ENCODE data around the gene VRK3. TPM values are rescaled to one million over a fixed set of nuclear protein-coding genes. Genes with fewer than 3 reads are reported as not detected.
A peak's percentile ranks its signal among the peaks of the same experiment; 100 is the strongest.

The VRK3 gene
- total RNA-seq, 2 donors from 2014 or later, result 18.5 to 23.5 TPM

GRCh38 chr19:50040967-50041366, 15.8 kb upstream of the VRK3 start:
- DNase-seq (no peak), ATAC-seq (no peak)
- intact Hi-C loops (cut with DNase I), result no loop called here

DNA sequence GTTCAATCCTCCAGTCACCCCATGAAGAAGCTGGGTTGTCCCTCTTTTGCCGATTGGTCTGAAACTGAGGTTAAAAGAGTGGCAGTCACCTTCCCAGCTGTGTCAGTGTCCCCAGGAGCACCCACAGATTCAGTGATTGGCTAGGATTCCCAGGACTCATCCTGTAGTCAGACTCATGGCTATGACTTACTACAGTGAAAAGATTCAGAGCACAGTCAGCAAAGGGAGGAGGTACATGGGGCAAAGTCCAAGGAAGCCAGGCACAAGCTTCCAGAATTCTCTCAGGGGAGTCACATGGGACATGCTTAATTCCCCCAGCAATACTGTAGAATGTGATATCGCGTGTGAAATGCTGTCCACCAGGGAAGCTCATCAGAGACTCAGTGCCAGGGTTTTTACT, 14.8 kb upstream of the VRK3 start:
- intact Hi-C loops (cut with DNase I), result no loop called here
- DNase-seq, result no peak
- no peak for ATAC-seq

DNA sequence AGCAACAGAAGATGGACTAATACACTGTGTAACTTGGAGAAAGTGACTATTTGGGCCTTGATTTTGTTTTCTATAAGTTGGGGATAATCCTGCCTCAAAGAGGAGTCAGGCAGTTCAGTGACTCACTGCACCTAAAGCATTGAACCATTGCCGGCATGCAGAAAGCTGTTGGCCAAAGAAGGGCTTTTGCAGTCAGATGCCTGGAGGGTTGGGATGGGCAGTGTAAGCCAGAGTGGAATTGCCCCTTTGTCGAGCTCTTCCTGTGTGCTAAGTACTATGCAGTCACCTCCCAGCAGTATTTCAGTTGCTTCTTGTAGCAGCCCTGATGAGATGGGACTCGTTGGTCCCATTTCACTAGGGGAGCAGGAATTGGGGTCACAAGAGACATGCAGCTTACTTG, 11.7 kb upstream of the VRK3 start:
- DNase-seq (no peak), ATAC-seq (no peak)
- intact Hi-C loops (cut with DNase I), result no loop called here

DNA sequence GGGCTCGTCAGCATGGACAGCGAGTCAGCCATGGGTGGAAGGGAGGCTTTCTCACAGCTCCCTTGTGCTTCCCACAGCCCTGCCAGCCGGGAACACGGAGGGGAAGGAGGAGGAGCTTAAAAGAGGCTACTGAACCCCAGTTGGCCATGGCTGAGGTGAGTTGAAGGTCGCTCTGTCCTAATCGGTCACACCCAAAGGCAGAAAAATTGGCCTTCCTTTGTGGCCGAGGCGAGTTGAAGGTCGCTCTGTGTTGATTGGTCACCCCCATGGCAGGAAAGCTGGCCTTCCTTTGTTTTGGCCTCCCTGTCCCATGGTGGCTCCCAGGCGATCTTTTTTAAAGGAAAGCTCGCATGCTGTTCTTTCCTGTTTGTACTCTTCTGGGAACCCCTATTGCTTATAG, 5.8 kb upstream of the VRK3 start:
- no peak for DNase-seq
- intact Hi-C loops (cut with DNase I), result no loop called here

DNA sequence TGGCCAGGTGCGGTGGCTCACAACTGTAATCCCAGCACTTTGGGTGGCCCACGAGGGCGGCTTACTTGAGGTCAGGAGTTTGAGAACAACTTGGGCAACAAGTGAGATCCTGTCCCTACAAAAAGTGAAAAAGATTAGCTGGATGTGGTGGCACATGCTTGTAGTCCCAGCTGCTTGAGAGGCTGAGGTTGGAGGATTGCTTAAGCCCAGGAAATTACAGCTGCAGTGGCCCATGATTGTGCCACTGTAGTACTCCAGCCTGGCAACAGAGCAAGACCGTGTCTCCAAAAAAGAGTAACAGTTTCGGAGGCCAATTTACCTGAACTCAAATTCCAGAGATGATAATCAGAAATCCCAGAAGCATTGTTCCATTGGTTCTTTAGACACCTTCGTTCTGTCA, 5.1 kb upstream of the VRK3 start:
- DNase-seq, result no peak
- no peak for ATAC-seq
- intact Hi-C loops (cut with DNase I), result no loop called here

More for the DNA sequence above, 5.8 kb upstream of the VRK3 start:
- no peak for ATAC-seq

DNA sequence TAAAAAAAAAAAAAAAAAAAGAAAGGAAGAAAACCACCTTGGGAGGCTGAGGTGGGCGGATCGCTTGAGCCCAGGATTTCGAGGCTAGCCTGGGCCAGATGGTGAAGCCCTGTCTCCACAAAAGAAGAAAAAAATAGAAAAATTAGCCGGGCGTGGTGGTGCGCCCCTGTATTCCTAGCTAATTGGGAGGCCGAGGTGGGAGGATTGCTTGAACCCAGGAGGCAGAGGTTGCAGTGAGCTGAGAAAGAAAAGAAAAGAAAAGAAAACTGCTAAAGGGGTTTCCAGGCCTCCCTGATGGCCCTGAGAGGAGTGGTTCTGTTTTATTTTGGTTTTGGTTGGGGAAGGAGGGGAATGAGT, 1.4 kb upstream of the VRK3 start:
- no peak for DNase-seq
- no peak for ATAC-seq
- intact Hi-C loops (cut with DNase I), result no loop called here

DNA sequence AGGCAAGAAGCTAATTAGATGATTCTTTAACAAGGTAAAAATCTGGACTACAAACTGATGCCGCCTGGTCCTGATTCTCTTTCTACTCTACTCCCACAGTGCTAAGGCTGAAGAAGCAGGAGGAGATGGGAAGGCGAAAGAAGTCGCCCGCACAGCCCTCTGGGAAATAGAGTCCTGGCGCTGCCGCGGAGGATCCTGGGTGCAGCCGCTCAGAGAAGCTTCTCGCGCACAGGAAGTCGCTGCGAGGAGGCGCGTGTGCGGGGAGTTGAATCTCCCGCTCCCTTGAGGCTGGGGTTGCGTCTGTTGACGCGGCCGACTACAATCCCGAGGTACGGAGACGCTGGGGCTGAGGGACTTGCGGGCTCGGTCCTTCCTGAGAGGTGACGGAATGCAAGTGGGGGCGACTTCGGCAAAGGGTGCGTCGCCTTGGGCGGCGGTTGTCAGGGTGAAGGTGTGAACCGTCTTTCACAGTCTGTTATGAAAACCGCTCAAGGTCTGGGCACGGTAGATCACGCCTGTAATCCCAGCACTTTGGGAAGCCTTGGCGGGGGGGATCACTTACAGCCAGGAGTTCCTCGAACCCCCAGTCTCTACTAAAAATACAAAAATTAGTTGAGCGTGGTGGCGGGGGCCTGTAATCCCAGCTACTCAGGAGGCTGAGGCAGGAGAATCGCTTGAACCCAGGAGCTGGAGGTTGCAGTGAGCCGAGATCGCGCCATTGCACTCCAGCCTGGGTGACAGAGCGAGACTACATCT, 800 bp upstream of the VRK3 start, which contains the start of gene ZNF473:
TSS of gene ZNF473 (plus strand) at position 212 of the 756 bp plus-strand sequence. CDS start 5,078 bp downstream, outside the sequence.
- intact Hi-C loops (cut with DNase I), result no loop called here
- ATAC-seq (peak; percentile 89 to 93), DNase-seq (peak; percentile 95)

DNA sequence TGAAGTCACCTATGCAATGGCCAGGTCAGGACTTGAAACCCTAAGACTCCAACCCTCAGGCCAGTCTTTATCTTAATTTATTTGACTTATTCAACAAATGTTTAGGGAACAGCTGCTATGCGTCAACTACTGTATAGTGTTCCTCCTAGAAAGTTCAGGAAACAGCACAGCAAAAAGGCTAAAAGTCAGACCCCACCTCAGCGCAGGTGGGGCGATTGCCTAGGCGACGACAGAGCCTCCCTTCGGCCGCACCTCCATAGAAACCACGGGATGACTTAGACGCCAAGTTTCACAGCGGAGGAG, 502 bp downstream of the VRK3 start:
- intact Hi-C loops (cut with DNase I), result no loop called here
- DNase-seq (no peak), ATAC-seq (no peak)

DNA sequence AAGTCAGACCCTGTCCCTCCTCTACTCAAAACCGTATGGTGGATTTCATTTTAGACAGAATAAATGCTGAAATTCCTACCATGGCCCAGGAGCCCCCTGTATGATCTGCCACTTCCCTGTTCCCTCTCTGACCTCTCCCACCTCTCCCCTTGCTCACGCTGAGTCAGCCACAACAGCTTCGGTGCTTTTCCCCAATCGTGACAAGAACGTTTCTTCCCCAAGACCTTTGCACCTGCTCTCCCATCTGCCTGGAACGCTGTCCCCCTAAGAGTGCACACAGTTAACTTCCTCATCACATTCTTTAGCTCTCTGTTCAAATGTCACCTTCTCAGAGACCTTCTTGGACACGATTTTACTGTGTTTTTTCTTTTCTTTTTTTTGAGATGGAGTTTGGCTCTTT, 2.3 kb downstream of the VRK3 start:
- ATAC-seq (no peak), DNase-seq (no peak)
- intact Hi-C loops (cut with DNase I), result no loop called here

- intact Hi-C loops (cut with DNase I), result no loop called here
- DNase-seq (no peak), ATAC-seq (no peak)
Measured at GRCh38 chr19:50020481-50020880, 4.7 kb downstream of the VRK3 start.

DNA sequence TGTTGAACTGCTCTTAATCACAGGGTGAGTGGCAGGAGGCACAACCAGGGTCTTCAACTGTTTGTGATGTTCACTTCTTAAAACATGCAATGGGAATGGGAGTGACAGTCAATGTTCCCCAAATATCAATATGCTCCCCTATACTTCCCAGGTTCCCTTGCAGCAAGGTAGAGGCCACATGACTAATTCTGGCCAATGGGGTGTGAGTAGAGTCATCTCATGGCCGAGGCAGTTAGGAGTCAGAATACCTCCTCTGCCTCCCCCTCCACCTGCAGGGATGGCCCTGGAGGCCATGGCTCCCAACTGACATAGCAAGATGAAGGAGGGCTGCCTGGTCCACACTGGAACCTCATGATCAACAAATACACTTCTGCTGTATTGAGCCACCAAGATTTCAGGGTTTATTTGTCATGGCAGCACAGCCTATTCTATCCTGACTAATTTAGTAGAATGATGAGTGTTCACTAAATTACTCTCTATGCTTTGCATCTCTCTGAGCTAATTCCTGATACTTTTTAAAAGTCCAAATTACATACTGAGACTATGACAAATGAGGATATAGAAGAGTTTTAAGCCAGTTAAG, 8.9 kb downstream of the VRK3 start:
- DNase-seq (no peak), ATAC-seq (no peak)
- intact Hi-C loops (cut with DNase I), result no loop called here

GRCh38 chr19:50008532-50008931, 16.6 kb downstream of the VRK3 start:
- ATAC-seq (no peak), DNase-seq (no peak)
- intact Hi-C loops (cut with DNase I), result no loop called here

GRCh38 chr19:50007947-50008346, 17.2 kb downstream of the VRK3 start:
- DNase-seq (no peak), ATAC-seq (no peak)
- intact Hi-C loops (cut with DNase I), result no loop called here

- no peak for ATAC-seq
- no peak for DNase-seq
- intact Hi-C loops (cut with DNase I), result no loop called here
Measured at GRCh38 chr19:50007170-50007569, 18.0 kb downstream of the VRK3 start.

GRCh38 chr19:50005428-50005827, 19.7 kb downstream of the VRK3 start:
- intact Hi-C loops (cut with DNase I), result no loop called here
- DNase-seq (no peak), ATAC-seq (no peak)

DNA sequence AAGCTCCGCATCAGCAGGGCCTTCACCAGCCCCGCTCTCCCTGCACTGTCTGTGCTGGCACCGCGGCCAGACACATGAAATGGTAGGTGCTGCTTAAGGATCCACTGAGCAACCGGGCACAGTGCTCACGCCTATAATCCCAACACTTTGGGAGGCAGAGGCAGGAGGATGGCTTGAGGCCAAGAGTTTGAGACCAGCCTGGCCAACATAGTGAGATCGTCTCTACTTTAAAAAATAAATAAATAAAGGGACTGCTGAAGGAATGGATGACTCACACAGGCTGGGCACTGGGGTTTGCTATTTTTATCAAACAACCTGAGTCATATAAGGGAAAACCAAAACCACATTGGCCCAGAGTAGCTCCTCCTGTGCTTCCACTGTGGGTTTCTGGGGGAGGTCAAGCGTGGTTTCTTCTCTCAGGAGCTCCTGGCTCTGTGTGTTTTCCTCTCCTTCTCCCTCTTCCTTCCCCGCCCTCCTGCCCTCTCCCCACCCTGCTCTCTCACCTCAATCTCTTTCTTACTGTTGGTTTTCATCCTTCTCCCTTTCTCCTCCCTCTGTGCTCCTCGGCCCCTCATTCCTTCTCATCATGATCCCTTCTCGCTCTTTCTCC, 21.3 kb downstream of the VRK3 start:
- intact Hi-C loops (cut with DNase I), result no loop called here
- ATAC-seq (peak; percentile 70 to 95), DNase-seq (peak; percentile 65)

DNA sequence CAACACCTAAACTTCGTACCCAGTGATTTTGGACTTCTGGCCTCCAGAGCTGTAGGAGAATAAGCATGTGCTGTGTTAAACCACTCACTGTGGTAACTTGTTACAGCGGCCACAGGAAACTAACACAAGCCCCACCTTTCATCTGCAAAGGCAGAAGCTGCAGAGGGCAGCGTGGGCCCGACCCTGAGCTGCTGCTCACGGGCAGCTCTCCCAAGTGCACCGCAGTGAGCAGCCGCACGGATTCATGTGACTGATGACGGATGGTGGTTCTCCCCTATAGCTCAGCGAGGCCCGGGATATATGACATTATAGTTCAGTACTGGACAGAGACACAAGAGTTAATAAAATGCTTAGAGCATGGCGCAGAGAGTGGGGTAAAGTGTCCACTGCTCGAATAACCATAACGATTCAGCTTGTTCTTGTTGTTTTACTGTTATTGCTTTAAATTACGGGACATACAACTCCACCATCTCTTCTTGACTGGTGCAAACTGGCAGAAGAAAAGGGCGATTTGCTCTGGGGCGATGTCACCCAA, 21.9 kb downstream of the VRK3 start:
- ATAC-seq, result no peak
- no peak for DNase-seq
- intact Hi-C loops (cut with DNase I), result no loop called here

DNA sequence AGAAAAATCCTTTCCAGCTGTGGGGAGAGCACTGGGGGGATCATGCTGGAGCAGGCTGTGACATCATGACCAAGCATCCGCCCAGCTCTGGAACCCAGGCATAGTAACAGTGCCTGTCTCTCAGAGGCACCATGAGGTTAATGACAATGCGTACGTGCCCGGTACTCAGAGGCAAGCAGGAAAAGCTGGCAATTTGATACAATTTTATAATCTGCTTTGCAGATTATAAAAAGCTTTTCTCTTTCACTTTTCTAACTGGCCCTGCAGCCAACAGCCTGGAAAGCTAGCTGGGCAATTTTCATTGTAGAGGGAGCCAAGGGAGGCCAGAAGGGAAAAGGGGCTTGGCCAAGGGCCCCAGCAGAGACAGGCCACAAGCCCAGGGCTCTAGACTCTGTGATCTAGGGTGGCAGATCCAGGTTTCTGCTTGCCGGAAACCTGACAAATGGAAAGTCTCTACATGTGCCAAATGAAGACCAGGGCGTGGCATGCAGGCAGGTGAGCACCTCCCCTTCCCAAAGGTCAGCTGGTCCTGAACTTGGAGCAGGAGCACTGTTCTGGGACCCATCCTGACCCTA, 22.7 kb downstream of the VRK3 start:
- ATAC-seq (peak in 1 of 2 donors; percentile 55), DNase-seq (no peak)
- intact Hi-C loops (cut with DNase I), result no loop called here

DNA sequence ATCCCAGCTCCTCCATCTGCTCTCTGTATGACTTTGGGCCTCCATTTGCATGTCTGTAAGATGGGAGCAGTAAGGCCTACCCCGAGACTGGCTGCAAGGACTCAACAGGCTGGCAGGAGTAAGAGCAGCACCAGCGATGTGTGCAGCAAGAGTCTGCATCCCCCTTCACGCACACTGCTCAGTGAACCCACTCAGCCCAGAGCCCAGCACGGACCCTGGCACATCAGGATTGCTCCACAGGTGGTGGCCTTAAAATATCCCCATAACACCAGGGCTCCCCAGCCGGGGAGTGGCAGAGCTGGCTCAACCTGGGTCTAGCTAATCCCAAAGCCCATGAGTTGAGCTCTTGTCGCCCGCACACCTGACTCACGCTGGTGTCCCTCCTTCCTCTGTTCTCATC, 23.4 kb downstream of the VRK3 start:
- DNase-seq (no peak), ATAC-seq (no peak)
- intact Hi-C loops (cut with DNase I), result no loop called here

DNA sequence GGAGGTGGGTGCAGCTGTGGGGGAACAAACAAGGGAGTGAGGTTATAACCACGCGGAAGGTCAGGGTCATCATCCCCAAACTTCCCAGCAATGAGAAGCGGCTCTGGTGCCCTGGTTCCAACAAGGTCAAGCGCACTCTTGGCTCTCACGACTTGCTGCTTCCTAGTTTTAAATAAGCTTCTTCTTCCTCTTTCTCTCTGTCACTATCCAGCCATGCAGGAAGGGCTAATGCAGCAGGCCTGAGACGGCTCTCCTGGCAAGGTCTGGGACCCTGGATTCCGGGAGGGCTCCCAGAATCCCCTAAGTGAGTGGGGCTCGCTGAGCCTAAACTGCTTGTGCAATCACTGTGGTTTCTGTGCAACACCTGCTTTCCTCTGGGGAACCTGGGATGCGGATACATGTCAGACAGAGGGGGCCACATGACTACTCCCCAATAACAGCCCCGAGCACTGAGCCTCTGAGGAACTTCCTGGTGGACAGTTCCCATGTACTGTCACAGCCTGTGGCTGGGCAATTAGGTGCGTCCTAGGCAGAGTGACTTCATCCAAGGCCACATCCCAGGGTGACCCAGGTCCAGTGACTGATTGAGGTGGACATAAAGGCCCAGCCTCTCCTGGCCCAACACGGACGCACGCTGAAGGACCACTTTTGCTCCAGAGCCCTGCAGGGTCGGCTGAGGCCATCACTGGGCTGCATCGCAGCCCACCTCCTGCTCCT, 24.2 kb downstream of the VRK3 start:
- intact Hi-C loops (cut with DNase I), result no loop called here
- DNase-seq (no peak), ATAC-seq (no peak)

All from left cardiac atrium (tissue), 4 donors.